ENCODE results near the gene PRELID3B. TPM values are rescaled to one million over a fixed set of nuclear protein-coding genes. Genes with fewer than 3 reads are reported as not detected.

The PRELID3B gene
- total RNA-seq, 6 donors from 2014 or later, result 5.2 to 77.1 (median 46.0) TPM

DNA sequence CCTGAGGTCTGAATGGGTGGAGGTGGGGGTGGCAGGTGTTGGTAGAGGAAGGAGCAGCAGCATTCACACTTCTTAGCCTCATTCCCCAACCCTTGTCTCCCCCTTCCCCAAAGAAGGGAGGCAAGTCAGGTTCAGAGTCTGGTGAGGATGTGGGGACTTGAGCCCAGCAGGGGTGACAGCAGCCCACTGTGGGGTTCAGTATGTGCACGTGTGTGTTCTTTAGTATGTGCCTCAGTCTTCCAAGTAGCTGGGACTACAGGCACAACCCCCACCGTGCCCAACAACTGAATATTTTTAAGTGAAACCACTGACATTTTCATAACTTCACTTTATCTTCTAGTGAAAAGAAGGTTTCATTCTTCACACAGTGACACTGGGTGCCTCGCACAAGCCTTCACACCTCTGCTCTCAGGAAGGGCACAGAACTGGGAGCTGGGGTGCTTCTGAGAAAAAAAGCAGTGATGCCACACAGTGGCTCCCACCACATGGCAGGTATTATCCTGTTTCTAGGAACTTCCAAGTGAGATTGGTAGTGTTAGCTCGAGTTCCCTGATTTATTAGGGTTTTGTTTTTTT is 33.4 kb upstream of the PRELID3B start:
- no peak overlapping the region for H3K27ac ChIP-seq
- no peaks in the 10 kb centered on the region for H3K27me3 ChIP-seq
- no peak overlapping the region for H3K4me3 ChIP-seq
- no peaks in the 10 kb centered on the region for H3K36me3 ChIP-seq
- WGBS, 2 donors, result 68 to 74% methylated on average over 4 of the region's 4 CpGs
- DNase-seq, result no peak
- TF ChIP-seq EP300 (IDR thresholded peaks at IDR 0.05) (no peak), POLR2AphosphoS5 (IDR thresholded peaks at IDR 0.05) (no peak), POLR2A (IDR thresholded peaks at IDR 0.05) (no peak)
- TF ChIP-seq, protein P1, sequence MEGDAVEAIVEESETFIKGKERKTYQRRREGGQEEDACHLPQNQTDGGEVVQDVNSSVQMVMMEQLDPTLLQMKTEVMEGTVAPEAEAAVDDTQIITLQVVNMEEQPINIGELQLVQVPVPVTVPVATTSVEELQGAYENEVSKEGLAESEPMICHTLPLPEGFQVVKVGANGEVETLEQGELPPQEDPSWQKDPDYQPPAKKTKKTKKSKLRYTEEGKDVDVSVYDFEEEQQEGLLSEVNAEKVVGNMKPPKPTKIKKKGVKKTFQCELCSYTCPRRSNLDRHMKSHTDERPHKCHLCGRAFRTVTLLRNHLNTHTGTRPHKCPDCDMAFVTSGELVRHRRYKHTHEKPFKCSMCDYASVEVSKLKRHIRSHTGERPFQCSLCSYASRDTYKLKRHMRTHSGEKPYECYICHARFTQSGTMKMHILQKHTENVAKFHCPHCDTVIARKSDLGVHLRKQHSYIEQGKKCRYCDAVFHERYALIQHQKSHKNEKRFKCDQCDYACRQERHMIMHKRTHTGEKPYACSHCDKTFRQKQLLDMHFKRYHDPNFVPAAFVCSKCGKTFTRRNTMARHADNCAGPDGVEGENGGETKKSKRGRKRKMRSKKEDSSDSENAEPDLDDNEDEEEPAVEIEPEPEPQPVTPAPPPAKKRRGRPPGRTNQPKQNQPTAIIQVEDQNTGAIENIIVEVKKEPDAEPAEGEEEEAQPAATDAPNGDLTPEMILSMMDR (IDR thresholded peaks at IDR 0.05), result no peak
- no peak for ATAC-seq (ENCODE audit: low FRiP score in 2 of 2)
- no peaks in the 10 kb centered on the region for H3K4me1 ChIP-seq
- no peaks in the 10 kb centered on the region for H3K9me3 ChIP-seq

DNA sequence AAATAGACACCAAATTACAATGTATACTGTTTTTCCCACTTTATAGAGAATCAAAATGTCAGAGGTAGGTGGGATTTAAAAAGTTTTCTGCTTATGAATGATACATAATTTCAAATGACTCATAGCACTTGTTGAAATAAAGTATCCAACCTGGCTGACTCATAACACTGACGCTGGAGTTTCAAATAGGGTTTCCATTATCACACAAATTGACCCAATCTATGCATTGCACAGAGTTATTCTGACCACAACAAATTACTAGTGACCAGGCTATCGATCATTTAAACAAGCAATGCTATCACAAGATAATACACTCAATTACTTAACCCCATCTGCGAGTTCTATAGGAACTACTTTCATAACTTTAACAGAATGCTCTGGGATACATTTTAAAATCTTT is 31.9 kb upstream of the PRELID3B start:
- WGBS, 2 donors, result 48 to 49% methylated on average over 3 of the region's 3 CpGs

DNA sequence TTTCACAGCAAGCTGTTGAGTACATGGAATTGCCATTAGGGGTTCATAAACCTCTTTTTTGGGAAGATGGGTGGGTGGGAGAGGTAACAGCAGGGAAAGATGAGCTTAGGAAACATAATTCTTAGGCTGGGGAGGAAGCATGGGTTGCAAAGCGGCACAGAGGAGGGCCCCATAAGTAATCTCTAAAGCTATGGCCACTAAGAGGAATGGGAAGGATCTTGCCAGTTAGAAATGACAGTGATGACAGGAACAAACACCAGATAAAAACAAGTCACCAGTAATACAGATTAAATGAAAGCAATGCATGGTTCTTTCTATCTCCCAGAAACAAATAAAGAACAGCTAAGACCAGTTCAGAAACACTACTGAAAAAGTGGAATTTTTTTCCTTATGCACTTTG is 31.0 kb upstream of the PRELID3B start:
- no peaks in the 10 kb centered on the region for H3K36me3 ChIP-seq
- no peak overlapping the region for H3K4me3 ChIP-seq
- whole genome bisulfite sequencing, 2 donors, result 94% methylated on average over 1 of the region's 1 CpG
- H3K27ac ChIP-seq, result no peak overlapping the region
- no peaks in the 10 kb centered on the region for H3K9me3 ChIP-seq
- no peak for ATAC-seq (ENCODE audit: low FRiP score in 2 of 2)
- TF ChIP-seq EP300 (IDR thresholded peaks at IDR 0.05), result no peak
- TF ChIP-seq POLR2A (IDR thresholded peaks at IDR 0.05), result no peak
- no peak for TF ChIP-seq POLR2AphosphoS5 (IDR thresholded peaks at IDR 0.05)
- TF ChIP-seq, protein P1 (IDR thresholded peaks at IDR 0.05), result no peak
- no peaks in the 10 kb centered on the region for H3K27me3 ChIP-seq
- H3K4me1 ChIP-seq, result no peaks in the 10 kb centered on the region
- DNase-seq, result no peak

More for the DNA sequence above, 31.9 kb upstream of the PRELID3B start:
- Histone ChIP-seq H3K36me3 (no peaks in the 10 kb centered on the region), H3K27ac (no peak overlapping the region), H3K27me3 (no peaks in the 10 kb centered on the region), H3K4me1 (no peaks in the 10 kb centered on the region), H3K9me3 (no peaks in the 10 kb centered on the region), H3K4me3 (no peak overlapping the region)
- ATAC-seq (ENCODE audit: low FRiP score in 2 of 2) (no peak), DNase-seq (no peak)
- TF ChIP-seq EP300 (IDR thresholded peaks at IDR 0.05), result no peak
- TF ChIP-seq, protein P1 (IDR thresholded peaks at IDR 0.05), result no peak
- no peak for TF ChIP-seq POLR2AphosphoS5 (IDR thresholded peaks at IDR 0.05)
- TF ChIP-seq POLR2A (IDR thresholded peaks at IDR 0.05), result no peak

DNA sequence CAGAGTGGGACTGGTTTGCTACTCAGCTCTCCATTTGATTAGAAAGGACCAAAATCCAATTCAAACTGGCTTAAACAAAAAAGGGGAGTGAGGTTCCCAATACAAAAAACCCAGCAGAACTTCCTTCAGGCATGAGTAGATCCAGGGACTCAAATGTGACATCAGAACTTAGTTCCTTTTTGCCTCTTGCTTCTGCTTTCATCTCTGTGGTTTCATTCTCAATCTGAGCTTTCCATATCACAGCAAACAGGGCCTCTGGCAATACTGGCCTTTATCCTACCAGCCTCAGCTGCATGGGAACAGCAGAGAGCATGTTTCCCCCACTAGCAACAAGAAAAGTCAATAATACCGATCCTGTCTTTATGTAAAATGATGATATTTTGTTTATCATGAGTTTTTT is 28.6 kb upstream of the PRELID3B start:
- peak in 1 of 2 donors; percentile 43 for ATAC-seq (ENCODE audit: low FRiP score in 2 of 2)
- Histone ChIP-seq H3K27ac (no peak overlapping the region), H3K27me3 (no peaks in the 10 kb centered on the region)

More for the DNA sequence above, 28.6 kb upstream of the PRELID3B start:
- no peaks in the 10 kb centered on the region for H3K4me1 ChIP-seq
- H3K4me3 ChIP-seq, result no peak overlapping the region
- H3K9me3 ChIP-seq, result no peaks in the 10 kb centered on the region
- no peak for DNase-seq
- 80 to 93% methylated on average over 1 of the region's 1 CpG for WGBS, 2 donors
- TF ChIP-seq EP300 (IDR thresholded peaks at IDR 0.05) (no peak), POLR2A (IDR thresholded peaks at IDR 0.05) (no peak), POLR2AphosphoS5 (IDR thresholded peaks at IDR 0.05) (no peak)
- TF ChIP-seq, protein P1 (IDR thresholded peaks at IDR 0.05), result no peak
- no peaks in the 10 kb centered on the region for H3K36me3 ChIP-seq

Data from upper lobe of left lung (tissue), 6 donors.